Measurements from ENCODE around the gene SHC1. TPM values are rescaled to one million over a fixed set of nuclear protein-coding genes. Genes with fewer than 3 reads are reported as not detected.

The SHC1 gene
- total and polyA plus RNA-seq, 5 donors: 37.9 to 81.7 (median 65.9) TPM

GRCh38 chr1:154962156-154962749 is 8.3 kb downstream of the SHC1 start:
- 4% methylated on average over 25 of the region's 25 CpGs for WGBS
- peak in 2 of 3 donors; percentile 70 to 72 for DNase-seq
- H3K27ac ChIP-seq (ENCODE audit: low read length): peak overlapping the region; percentile 99
- peak overlapping the region; percentile 68 for H3K4me3 ChIP-seq (ENCODE audit: low read length)
- peaks cover 2% of the 10 kb centered on the region for H3K4me1 ChIP-seq (ENCODE audit: control insufficient read depth, insufficient read depth, low read length)
- H3K27me3 ChIP-seq (ENCODE audit: control insufficient read depth, insufficient read depth): no peaks in the 10 kb centered on the region
- H3K9me3 ChIP-seq (ENCODE audit: control insufficient read depth, low read length): no peaks in the 10 kb centered on the region
- intact Hi-C loops (cut with DNase I): loop anchor here in 2 of 4 donors (5.0 to 10.0 kb wide), 2 partner anchors 53 to 55 kb away; no protein-coding TSS in a partner anchor
- peak; percentile 5 to 11 for ATAC-seq

- intact Hi-C loops (cut with DNase I): loop anchor here in 2 of 4 donors (5.0 to 10.0 kb wide), 2 partner anchors 53 to 56 kb away; no protein-coding TSS in a partner anchor
- Histone ChIP-seq H3K4me3 (ENCODE audit: low read length) (peak within 1 kb of the TSS; percentile 68), H3K27me3 (ENCODE audit: control insufficient read depth, insufficient read depth) (no peaks in the 10 kb centered on the region), H3K27ac (ENCODE audit: low read length) (peak within 1 kb of the TSS; percentile 99), H3K4me1 (ENCODE audit: control insufficient read depth, insufficient read depth, low read length) (peaks cover 2% of the 10 kb centered on the region), H3K9me3 (ENCODE audit: control insufficient read depth, low read length) (no peaks in the 10 kb centered on the region)
- DNase-seq: peak; percentile 86 to 94 (median 93)
- peak; percentile 88 to 90 for ATAC-seq
- WGBS: under 1% methylated on average over 93 of the region's 93 CpGs
These were observed 9.1 kb downstream of the SHC1 start, which contains the start of gene PYGO2 for GRCh38 chr1:154961207-154962155. Gene PYGO2, minus strand, starts transcription at chr1:154961782. Its CDS starts 206 bp downstream, at chr1:154961576.

- 30% methylated on average over 10 of the region's 10 CpGs for WGBS
- Histone ChIP-seq H3K4me3 (ENCODE audit: low read length) (peak overlapping the region; percentile 68), H3K9me3 (ENCODE audit: control insufficient read depth, low read length) (no peaks in the 10 kb centered on the region), H3K4me1 (ENCODE audit: control insufficient read depth, insufficient read depth, low read length) (peaks cover 2% of the 10 kb centered on the region), H3K27ac (ENCODE audit: low read length) (no peak overlapping the region), H3K27me3 (ENCODE audit: control insufficient read depth, insufficient read depth) (no peaks in the 10 kb centered on the region)
- intact Hi-C loops (cut with DNase I): loop anchor here in 2 of 4 donors (5.0 to 10.0 kb wide), 2 partner anchors 54 to 57 kb away; no protein-coding TSS in a partner anchor
- DNase-seq: no peak
- ATAC-seq: no peak
These were observed 10.0 kb downstream of the SHC1 start for GRCh38 chr1:154960446-154961136.

DNA sequence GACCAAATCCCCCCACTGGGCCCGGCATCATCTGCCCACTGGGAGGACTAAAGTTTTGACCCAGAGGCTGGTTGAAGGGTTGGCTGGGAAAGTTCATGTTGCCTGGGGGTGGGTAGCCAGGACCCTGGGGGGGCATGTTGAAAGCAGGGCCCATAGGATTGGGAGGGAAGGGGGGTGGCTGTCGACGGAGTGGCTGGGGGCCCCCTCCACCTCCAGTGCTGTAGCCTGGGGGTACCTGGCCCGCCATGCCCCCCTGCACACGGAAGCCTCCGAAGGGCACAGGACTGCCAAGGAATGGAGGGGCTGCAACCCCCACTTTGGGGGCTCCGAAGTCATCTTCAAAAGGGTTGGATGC is 11.1 kb downstream of the SHC1 start:
- 93% methylated on average over 7 of the region's 7 CpGs for WGBS
- Histone ChIP-seq H3K27me3 (ENCODE audit: control insufficient read depth, insufficient read depth) (no peaks in the 10 kb centered on the region), H3K4me1 (ENCODE audit: control insufficient read depth, insufficient read depth, low read length) (peaks cover 9% of the 10 kb centered on the region), H3K4me3 (ENCODE audit: low read length) (no peak overlapping the region), H3K27ac (ENCODE audit: low read length) (no peak overlapping the region), H3K9me3 (ENCODE audit: control insufficient read depth, low read length) (no peaks in the 10 kb centered on the region)
- intact Hi-C loops (cut with DNase I): loop anchor here in 1 of 4 donors (10.0 kb wide), 1 partner anchor 105 kb away; the partner anchor contains the start of gene EFNA4
- peak in 2 of 3 donors; percentile 39 to 56 for DNase-seq
- no peak for ATAC-seq

GRCh38 chr1:154958681-154959425 is 11.7 kb downstream of the SHC1 start:
- WGBS: 91% methylated on average over 16 of the region's 16 CpGs
- H3K4me1 ChIP-seq (ENCODE audit: control insufficient read depth, insufficient read depth, low read length): peaks cover 13% of the 10 kb centered on the region
- DNase-seq (peak in 2 of 3 donors; percentile 53 to 57), ATAC-seq (no peak)
- no peaks in the 10 kb centered on the region for H3K9me3 ChIP-seq (ENCODE audit: control insufficient read depth, low read length)
- no peaks in the 10 kb centered on the region for H3K27me3 ChIP-seq (ENCODE audit: control insufficient read depth, insufficient read depth)
- no peak overlapping the region for H3K4me3 ChIP-seq (ENCODE audit: low read length)
- H3K27ac ChIP-seq (ENCODE audit: low read length): no peak overlapping the region
- intact Hi-C loops (cut with DNase I): loop anchor here in 1 of 4 donors (10.0 kb wide), 1 partner anchor 106 kb away; the partner anchor contains the start of gene EFNA4

DNA sequence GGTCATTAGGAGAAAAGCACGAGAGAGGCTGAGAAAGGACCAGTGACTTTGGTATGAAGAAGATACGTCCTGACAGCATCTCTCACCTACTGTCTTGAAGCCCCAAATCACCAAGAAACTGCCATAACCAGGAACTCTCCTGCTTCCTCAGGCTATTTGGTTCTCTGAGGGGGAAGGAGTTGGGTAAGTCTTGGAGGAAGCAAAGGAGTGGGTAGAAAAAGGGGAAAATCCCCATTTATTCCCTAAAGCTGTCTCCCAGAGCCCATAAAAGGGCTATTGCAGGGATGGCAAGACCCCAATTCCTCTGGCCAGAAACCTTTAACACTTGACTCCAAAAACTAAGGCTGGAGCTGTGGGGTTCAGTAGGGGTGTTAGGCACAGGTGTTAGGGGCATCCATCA is 12.5 kb downstream of the SHC1 start:
- Histone ChIP-seq H3K4me1 (ENCODE audit: control insufficient read depth, insufficient read depth, low read length) (peaks cover 18% of the 10 kb centered on the region), H3K27ac (ENCODE audit: low read length) (no peak overlapping the region), H3K27me3 (ENCODE audit: control insufficient read depth, insufficient read depth) (no peaks in the 10 kb centered on the region), H3K9me3 (ENCODE audit: control insufficient read depth, low read length) (no peaks in the 10 kb centered on the region), H3K4me3 (ENCODE audit: low read length) (no peak overlapping the region)
- WGBS: 71% methylated on average over 2 of the region's 2 CpGs
- ATAC-seq (no peak), DNase-seq (no peak)
- intact Hi-C loops (cut with DNase I): loop anchor here in 1 of 4 donors (10.0 kb wide), 1 partner anchor 107 kb away; the partner anchor contains the start of gene EFNA4

DNA sequence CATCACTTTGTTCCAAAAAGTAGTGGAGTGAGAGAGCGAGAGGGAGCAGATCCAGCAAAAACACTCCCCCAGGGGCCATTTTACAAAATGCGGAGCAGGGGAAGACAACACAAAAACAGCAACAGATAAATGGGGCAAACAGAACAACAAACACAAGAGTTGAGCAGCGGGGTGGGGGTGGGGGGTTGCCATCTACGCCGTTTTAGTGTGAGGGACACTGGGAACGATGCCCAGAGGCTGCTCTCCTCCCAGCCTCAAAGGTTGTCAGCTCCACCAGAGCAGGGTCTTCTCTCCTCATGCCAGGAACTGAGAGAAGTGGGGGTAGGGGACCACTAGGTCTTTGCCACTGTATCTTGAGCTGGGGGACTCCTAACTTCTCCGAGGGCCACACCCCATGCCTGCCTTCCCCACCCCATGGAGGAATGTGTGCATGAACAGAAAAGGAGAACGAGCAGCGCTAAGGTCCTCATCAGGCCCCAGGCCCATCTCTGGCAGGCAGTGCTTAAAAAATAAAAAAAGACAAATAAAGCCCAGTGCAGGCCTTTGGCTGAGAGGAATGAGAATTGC is 13.4 kb downstream of the SHC1 start:
- 38% methylated on average over 9 of the region's 9 CpGs for WGBS
- Histone ChIP-seq H3K27me3 (ENCODE audit: control insufficient read depth, insufficient read depth) (no peaks in the 10 kb centered on the region), H3K9me3 (ENCODE audit: control insufficient read depth, low read length) (no peaks in the 10 kb centered on the region), H3K4me3 (ENCODE audit: low read length) (no peak overlapping the region), H3K4me1 (ENCODE audit: control insufficient read depth, insufficient read depth, low read length) (peaks cover 23% of the 10 kb centered on the region), H3K27ac (ENCODE audit: low read length) (peak overlapping the region; percentile 98)
- no peak for ATAC-seq
- intact Hi-C loops (cut with DNase I): loop anchor here in 1 of 4 donors (10.0 kb wide), 1 partner anchor 108 kb away; the partner anchor contains the start of gene EFNA4
- DNase-seq: peak in 2 of 3 donors; percentile 43 to 52

GRCh38 chr1:154956544-154956941 is 14.0 kb downstream of the SHC1 start:
- H3K27me3 ChIP-seq (ENCODE audit: control insufficient read depth, insufficient read depth): no peaks in the 10 kb centered on the region
- intact Hi-C loops (cut with DNase I): loop anchor here in 1 of 4 donors (10.0 kb wide), 1 partner anchor 108 kb away; the partner anchor contains the start of gene EFNA4
- no peaks in the 10 kb centered on the region for H3K9me3 ChIP-seq (ENCODE audit: control insufficient read depth, low read length)
- peaks cover 24% of the 10 kb centered on the region for H3K4me1 ChIP-seq (ENCODE audit: control insufficient read depth, insufficient read depth, low read length)
- 8% methylated on average over 6 of the region's 6 CpGs for WGBS
- ATAC-seq (peak; percentile 15 to 25), DNase-seq (peak in 2 of 3 donors; percentile 85 to 88)
- H3K27ac ChIP-seq (ENCODE audit: low read length): peak overlapping the region; percentile 98
- peak overlapping the region; percentile 95 for H3K4me3 ChIP-seq (ENCODE audit: low read length)

DNA sequence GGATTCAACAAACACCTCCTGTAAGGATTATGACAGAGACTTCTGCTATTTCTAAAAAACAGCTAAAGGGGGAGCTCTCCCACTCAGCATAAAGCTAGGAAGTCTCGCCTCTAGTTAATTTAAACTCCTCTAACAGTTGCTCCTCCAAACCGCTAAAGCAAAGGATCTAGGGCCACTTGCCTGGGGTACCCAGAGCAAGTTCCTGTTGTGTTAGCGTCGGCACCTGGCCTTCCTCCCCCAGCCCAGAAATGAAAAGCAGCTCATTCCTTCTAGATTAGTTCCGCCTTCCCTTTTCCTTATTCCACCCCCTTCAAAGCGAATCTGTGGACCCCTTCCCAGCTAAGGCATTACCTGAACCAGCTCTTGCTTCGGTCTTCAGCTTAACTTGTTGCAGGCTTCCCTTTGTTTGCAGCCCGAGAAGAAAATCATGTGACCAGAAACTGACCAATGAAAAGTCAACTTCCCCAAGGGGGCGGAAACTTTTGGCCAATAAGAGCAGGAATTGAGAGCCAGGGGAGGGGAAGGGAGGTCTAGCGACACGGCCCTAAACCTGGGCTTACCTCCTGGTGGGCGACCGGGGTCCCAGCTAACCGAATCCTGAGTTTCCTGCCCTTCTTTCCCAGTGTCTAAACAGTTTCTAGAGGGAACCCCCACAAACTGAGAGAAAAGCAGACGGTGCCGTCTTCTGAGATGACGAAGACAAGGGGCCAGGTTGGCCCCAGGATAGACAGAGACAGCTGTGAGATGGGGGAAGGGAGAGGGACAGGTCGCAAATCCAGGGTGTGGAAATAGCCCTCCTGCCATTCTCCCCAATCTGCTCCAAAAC is 14.6 kb downstream of the SHC1 start, which contains the start of gene PBXIP1:
Gene PBXIP1, minus strand, starts transcription at position 382 of the 826 bp plus-strand sequence. CDS start 2,378 bp downstream, outside the sequence.
- peak; percentile 59 to 77 (median 68) for DNase-seq
- WGBS: under 1% methylated on average over 18 of the region's 18 CpGs
- Histone ChIP-seq H3K9me3 (ENCODE audit: control insufficient read depth, low read length) (no peaks in the 10 kb centered on the region), H3K4me3 (ENCODE audit: low read length) (peak within 1 kb of the TSS; percentile 95), H3K27ac (ENCODE audit: low read length) (peak within 1 kb of the TSS; percentile 98), H3K4me1 (ENCODE audit: control insufficient read depth, insufficient read depth, low read length) (peaks cover 24% of the 10 kb centered on the region), H3K27me3 (ENCODE audit: control insufficient read depth, insufficient read depth) (no peaks in the 10 kb centered on the region)
- intact Hi-C loops (cut with DNase I): loop anchor here in 1 of 4 donors (10.0 kb wide), 1 partner anchor 109 kb away; the partner anchor contains the start of gene EFNA4
- peak; percentile 82 to 83 for ATAC-seq

Measured in right cardiac atrium (tissue), 5 donors.